ENCODE measurements around the gene SLC9A3.
"Not testable (repeated sequence)": the region's sequence is repeated elsewhere in the genome, so short reads cannot be mapped to it uniquely, and the experiment has no call there.

Gene SLC9A3

DNA sequence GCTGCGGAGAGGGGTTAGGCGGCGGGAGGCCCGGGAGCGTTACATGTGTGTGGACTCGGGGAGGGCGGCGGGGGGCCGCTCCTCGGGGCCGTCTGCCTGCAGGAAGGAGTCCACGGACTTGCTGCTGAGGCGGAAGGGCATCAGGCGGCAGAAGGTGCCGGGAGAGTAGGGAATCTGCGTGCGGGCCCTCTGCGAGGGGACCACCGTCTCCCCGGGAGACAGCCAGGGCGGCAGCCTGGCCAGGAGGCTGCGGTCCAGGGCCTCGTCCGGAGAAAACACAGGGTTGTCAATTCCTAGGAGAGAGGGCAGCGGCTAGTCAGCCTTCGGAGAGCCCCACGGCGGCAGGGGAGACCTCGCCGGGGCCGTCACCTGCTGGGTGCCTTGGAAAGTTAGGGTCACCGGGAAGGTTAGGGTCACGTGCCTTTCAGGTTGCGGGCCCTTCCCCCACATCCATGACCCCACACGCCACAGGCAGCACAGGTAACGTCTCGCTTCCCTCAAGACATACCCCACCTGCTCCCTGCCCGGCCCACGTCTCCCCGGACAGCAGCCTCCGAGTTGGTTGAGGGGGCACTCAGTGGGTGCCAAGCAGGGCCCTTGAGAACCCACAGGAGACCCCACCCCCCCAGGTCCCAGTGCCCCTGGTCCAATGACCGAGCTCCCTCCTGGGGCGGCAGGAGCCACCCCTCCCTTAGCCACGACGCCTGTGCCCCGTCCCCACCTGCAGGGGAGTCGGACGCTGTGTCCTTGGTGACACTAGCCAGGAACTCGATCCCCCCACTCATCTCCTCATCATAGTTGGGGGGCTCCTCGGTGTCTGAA is 49.2 kb downstream of the SLC9A3 start:
- no peak overlapping the region for H3K9ac ChIP-seq (ENCODE audit: low read length)
- H3K4me1 ChIP-seq (ENCODE audit: control insufficient read depth, insufficient read depth, low read length): peaks cover 6% of the 10 kb centered on the region
- H3K27me3 ChIP-seq (ENCODE audit: control insufficient read depth, insufficient read depth, low read length): peaks cover 35% of the 10 kb centered on the region
- H3K27ac ChIP-seq (ENCODE audit: low read depth, low read length): no peak overlapping the region
- peak overlapping the region; percentile 42 for H3K4me3 ChIP-seq (ENCODE audit: low read length)
- no peaks in the 10 kb centered on the region for H3K36me3 ChIP-seq (ENCODE audit: control insufficient read depth, insufficient read depth, low read length)

DNA sequence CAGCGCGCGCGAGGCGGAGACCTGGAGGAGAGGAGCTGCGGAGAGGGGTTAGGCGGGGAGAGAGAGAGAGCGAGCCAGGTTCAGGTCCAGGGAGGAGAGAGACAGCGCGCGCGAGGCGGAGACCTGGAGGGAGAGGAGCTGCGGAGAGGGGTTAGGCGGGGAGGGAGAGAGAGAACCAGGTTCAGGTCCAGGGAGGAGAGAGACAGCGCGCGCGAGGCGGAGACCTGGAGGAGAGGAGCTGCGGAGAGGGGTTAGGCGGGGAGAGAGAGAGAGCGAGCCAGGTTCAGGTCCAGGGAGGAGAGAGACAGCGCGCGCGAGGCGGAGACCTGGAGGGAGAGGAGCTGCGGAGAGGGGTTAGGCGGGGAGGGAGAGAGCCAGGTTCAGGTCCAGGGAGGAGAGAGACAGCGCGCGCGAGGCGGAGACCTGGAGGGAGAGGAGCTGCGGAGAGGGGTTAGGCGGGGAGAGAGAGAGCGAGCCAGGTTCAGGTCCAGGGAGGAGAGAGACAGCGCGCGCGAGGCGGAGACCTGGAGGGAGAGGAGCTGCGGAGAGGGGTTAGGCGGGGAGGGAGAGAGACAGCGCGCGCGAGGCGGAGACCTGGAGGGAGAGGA is 49.9 kb downstream of the SLC9A3 start:
- not testable (repeated sequence) for H3K4me1 ChIP-seq (ENCODE audit: control insufficient read depth, insufficient read depth, low read length); H3K36me3 ChIP-seq (ENCODE audit: control insufficient read depth, insufficient read depth, low read length); H3K27ac ChIP-seq (ENCODE audit: low read depth, low read length); H3K9ac ChIP-seq (ENCODE audit: low read length)
- Histone ChIP-seq H3K4me3 (ENCODE audit: low read length) (peak overlapping the region; percentile 75), H3K27me3 (ENCODE audit: control insufficient read depth, insufficient read depth, low read length) (peaks cover 32% of the 10 kb centered on the region)

DNA sequence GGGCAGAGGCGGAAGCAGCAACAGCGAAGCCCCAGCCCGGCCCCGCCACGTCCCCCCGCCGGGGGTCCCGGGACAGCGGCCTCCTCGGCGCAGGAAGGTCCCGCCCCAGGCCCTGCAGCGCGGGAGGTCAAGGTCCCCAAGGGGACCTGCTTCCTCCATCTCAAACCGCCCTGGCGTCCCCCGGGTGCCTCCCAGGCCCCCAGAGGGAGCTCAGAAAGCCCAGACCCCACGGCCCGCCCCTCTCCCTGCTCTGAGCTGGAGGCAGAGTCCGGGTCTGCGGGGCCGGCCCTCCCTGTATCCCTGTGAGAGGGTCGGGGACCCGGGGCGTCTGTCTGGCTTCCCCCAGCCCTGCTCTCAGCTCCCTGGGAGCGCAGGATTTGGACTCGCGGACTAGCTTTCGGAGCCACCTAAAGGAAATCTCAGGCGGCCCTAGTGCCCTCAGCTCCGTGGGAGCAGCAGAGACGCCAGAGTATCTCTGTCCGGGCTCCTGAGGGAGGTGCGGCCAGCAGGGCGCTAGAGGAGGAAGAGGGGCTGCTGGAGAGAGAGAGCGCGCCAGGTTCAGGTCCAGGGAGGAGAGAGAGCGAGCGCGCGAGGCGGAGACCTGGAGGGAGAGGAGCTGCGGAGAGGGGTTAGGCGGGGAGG is 50.6 kb downstream of the SLC9A3 start:
- Histone ChIP-seq H3K4me3 (ENCODE audit: low read length) (peak overlapping the region; percentile 75), H3K27ac (ENCODE audit: low read depth, low read length) (peak overlapping the region; percentile 35), H3K4me1 (ENCODE audit: control insufficient read depth, insufficient read depth, low read length) (peaks cover 6% of the 10 kb centered on the region), H3K36me3 (ENCODE audit: control insufficient read depth, insufficient read depth, low read length) (no peaks in the 10 kb centered on the region), H3K27me3 (ENCODE audit: control insufficient read depth, insufficient read depth, low read length) (peaks cover 30% of the 10 kb centered on the region), H3K9ac (ENCODE audit: low read length) (no peak overlapping the region)

DNA sequence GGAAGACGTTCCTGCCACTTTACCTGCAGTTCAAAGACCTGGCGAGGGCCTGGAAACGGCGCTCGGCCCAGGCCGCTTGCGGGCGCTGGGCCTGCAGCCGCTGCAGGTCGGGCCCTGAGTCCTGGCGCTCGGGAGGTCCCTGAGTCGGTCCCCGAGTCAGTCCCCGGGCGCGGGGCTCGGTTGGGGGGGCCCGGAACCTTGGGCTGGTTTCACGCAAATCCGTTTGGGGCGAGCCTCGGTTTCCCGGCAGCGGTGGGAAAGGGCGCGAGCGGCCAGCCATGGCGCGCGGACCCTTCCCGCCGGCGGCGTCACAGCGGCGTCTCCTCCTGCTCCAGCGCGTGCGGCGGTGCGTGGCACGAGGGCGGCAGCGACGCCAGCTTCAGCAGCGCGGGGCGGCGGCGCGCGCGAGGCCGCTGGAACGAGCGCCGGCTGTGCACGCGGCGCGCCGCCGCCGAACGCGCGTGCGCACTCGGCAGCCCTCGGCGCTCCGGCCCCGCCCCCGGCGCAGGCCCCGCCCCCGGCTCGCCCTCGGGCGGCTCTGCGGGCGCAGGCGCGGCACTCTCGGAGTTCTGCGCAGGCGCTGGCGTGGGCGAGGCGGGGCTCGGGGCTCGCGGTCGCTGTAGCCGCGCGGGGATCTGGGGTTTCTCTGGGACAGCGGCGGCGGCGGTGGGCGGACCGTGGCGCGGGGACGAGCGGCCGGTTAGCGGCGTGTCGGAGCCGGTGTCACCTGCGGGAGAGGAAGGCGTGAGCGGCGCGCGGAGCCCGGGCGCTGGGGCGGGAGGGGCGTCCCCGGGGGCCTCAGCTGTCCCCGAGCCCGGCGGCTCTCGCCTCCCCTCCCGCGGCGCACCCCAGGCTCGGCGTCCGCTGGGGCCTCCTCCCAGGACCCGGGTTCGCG is 51.3 kb downstream of the SLC9A3 start:
- H3K27ac ChIP-seq (ENCODE audit: low read depth, low read length): peak overlapping the region; percentile 54

DNA sequence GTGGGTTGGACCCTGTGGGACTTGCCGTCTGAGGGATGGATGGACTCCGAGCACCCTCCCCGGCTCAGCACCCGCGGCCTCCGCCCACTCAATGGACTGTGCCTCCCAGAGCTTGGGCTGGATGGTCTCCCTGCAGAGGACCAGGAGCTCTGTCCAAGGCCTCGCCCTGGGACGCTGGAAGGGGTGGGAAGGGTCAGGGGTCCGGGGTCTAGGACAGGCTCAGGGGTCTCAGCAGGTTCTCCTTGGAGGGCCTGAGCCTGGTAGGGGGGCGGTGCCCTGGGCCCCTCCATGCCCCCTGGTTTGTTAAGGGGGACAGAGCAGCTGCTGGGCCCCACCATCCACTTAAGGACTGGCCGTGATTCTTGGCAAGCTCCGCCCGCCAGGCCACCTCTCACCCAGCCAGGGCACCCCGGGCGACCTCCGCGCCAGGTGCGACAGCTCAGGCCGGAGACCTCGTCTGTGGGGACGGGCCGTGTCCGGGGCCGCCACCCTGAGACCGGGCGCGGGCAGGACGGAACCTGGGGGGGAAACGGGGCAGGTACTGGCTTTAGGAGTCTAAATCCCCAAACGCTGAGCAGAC is 52.1 kb downstream of the SLC9A3 start:
- Histone ChIP-seq H3K4me1 (ENCODE audit: control insufficient read depth, insufficient read depth, low read length) (peaks cover 6% of the 10 kb centered on the region), H3K36me3 (ENCODE audit: control insufficient read depth, insufficient read depth, low read length) (no peaks in the 10 kb centered on the region), H3K9ac (ENCODE audit: low read length) (peak overlapping the region; percentile 74), H3K4me3 (ENCODE audit: low read length) (peak overlapping the region; percentile 84), H3K27me3 (ENCODE audit: control insufficient read depth, insufficient read depth, low read length) (peaks cover 17% of the 10 kb centered on the region), H3K27ac (ENCODE audit: low read depth, low read length) (peak overlapping the region; percentile 54)

More for the DNA sequence above, 51.3 kb downstream of the SLC9A3 start:
- H3K4me3 ChIP-seq (ENCODE audit: low read length): peak overlapping the region; percentile 84
- peaks cover 22% of the 10 kb centered on the region for H3K27me3 ChIP-seq (ENCODE audit: control insufficient read depth, insufficient read depth, low read length)
- H3K36me3 ChIP-seq (ENCODE audit: control insufficient read depth, insufficient read depth, low read length): no peaks in the 10 kb centered on the region
- peak overlapping the region; percentile 74 for H3K9ac ChIP-seq (ENCODE audit: low read length)
- H3K4me1 ChIP-seq (ENCODE audit: control insufficient read depth, insufficient read depth, low read length): peaks cover 6% of the 10 kb centered on the region

DNA sequence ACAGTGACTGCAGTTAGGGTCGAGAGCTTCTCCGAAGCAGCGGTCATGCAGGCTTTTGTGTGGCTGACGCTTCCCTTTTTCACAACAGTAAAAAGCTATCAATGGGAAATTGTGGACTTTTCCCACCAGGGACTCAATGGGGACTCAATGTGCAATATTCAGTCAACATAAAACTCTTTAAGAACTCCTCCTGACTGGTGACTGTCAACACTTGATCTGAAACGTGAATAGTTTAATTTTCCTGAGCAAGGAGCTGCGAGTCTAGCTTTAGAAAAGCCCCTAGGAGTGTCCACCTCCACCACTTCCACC is 52.5 kb downstream of the SLC9A3 start:
- Histone ChIP-seq H3K4me1 (ENCODE audit: control insufficient read depth, insufficient read depth, low read length) (peaks cover 6% of the 10 kb centered on the region), H3K4me3 (ENCODE audit: low read length) (peak overlapping the region; percentile 84), H3K27me3 (ENCODE audit: control insufficient read depth, insufficient read depth, low read length) (peaks cover 14% of the 10 kb centered on the region), H3K36me3 (ENCODE audit: control insufficient read depth, insufficient read depth, low read length) (peaks cover 3% of the 10 kb centered on the region), H3K27ac (ENCODE audit: low read depth, low read length) (no peak overlapping the region), H3K9ac (ENCODE audit: low read length) (no peak overlapping the region)

DNA sequence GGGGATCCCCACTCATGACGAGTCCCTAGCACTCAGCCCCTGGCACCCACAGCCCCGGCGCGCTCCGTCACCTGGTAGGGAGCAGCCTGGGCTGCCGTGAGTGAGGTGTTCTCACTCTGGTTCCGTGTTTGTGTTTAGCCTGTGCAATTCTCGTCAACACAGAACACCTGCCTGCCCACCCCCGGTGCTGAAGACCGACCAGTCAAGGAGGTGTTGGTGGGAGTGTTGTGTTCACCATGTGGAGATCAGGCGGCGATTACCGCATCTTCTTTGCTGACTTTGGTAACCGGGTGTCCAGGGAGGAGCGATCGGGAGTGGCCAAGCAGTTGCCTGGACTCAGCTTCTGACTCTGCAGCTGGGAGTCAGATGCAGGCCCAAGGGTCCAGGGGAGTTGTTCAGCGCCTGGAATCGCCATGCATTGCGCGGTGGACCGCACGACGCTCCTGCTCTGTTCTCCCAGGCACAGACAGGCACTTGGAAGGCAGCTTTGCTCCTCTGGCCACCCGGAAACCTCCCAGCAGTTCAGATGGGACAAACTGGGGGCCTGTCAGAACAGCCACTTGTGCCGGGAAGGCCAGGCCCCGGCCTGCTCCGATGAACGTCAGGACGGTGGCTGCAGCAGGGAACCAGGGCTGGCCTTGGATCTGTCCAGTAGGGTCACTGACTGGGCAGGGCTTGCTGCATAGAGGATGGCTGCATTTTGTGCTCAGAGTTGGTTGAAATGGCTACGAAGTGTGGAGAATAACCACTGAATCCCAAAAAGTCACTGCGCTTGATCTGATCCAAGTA is 53.1 kb downstream of the SLC9A3 start:
- Histone ChIP-seq H3K4me3 (ENCODE audit: low read length) (no peak overlapping the region), H3K9ac (ENCODE audit: low read length) (no peak overlapping the region), H3K36me3 (ENCODE audit: control insufficient read depth, insufficient read depth, low read length) (peaks cover 4% of the 10 kb centered on the region), H3K27me3 (ENCODE audit: control insufficient read depth, insufficient read depth, low read length) (peaks cover 10% of the 10 kb centered on the region), H3K27ac (ENCODE audit: low read depth, low read length) (no peak overlapping the region), H3K4me1 (ENCODE audit: control insufficient read depth, insufficient read depth, low read length) (peaks cover 6% of the 10 kb centered on the region)

DNA sequence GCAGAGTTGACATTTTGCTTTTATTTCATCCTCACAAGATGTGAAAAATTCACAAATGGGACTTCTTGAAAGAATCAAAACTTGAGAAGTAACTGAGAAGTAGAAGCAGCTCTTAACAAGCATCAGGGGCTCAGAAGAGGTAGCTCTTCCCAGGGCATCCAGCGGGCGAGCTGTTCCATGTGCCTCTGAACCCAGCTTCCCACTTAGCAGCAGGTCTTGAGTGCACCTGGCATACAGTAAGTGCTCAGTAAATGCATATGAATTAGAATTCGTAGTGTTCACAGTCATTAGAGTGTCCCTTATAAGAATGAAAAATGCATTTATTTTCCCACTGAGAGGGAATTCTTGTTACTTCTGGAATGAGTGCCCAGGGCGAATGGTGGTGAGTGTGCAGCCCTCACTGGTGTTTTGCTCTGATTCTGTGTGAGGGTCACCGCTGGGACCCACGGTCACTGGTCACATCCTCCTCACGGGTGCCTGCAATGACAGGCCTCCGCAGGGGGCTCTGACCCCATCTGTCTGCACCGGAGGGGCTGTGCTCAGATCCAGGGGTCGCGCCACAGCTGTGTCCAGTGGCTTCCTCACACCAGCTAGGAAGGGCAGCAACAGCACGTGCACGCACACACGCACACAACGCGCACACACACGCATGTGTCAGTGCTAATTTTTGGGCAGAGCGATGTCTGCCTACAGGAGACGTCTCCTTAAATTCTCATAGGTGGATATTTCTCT is 54.3 kb downstream of the SLC9A3 start:
- Histone ChIP-seq H3K27me3 (ENCODE audit: control insufficient read depth, insufficient read depth, low read length) (peaks cover 2% of the 10 kb centered on the region), H3K4me1 (ENCODE audit: control insufficient read depth, insufficient read depth, low read length) (peaks cover 5% of the 10 kb centered on the region), H3K36me3 (ENCODE audit: control insufficient read depth, insufficient read depth, low read length) (peaks cover 6% of the 10 kb centered on the region), H3K9ac (ENCODE audit: low read length) (no peak overlapping the region), H3K4me3 (ENCODE audit: low read length) (no peak overlapping the region), H3K27ac (ENCODE audit: low read depth, low read length) (no peak overlapping the region)

DNA sequence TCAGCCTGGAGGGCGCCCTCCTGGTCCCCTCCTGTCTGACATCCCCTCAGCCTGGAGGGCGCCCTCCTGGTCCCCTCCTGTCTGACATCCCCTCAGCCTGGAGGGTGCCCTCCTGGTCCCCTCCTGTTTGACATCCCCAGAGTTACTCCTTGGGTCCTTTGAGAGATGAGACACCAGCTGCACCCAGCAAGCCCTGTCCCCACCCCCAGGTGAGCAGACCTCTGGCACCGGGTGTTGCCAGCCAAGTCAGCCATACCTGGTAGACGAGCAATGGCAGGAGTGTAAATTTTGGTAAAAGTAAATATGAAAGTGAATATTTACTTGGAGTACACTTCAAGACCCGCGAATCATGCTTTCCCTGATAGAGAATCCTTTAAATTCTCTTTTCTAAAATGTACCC is 55.8 kb downstream of the SLC9A3 start:
- H3K9ac ChIP-seq (ENCODE audit: low read length): no peak overlapping the region
- H3K36me3 ChIP-seq (ENCODE audit: control insufficient read depth, insufficient read depth, low read length): peaks cover 9% of the 10 kb centered on the region
- H3K4me3 ChIP-seq (ENCODE audit: low read length): no peak overlapping the region
- H3K27me3 ChIP-seq (ENCODE audit: control insufficient read depth, insufficient read depth, low read length): no peaks in the 10 kb centered on the region
- peaks cover 3% of the 10 kb centered on the region for H3K4me1 ChIP-seq (ENCODE audit: control insufficient read depth, insufficient read depth, low read length)
- no peak overlapping the region for H3K27ac ChIP-seq (ENCODE audit: low read depth, low read length)

DNA sequence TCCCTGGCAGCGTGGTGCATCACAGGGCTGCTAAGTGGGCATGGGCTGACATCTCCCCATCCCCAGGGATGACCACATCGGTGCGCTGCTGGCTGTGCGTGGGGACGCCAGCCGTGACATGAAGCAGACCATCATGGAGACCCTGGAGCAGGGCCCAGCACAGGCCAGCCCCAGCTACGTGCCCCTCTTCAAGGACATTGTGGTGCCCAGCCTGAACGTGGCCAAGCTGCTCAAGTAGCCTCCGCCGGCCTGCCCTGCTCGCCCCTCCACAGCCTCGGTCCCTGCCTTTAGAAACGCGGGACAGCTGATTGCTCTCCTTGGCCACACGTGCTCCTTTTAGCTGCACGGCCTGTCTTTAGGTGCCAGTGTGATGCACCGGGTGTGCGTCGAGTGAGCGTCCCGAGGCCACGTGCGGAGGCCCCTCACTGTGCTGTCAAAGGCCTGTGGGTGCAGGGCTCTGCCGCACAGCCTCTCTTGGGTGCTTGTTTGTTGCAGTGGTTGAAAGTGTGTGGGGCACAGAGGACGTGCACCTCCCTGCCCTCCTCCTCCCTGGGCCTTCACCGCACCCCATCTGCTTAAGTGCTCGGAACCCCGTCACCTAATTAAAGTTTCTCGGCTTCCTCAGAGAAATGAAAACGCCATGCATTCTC is 57.5 kb downstream of the SLC9A3 start:
- Histone ChIP-seq H3K9ac (ENCODE audit: low read length) (no peak overlapping the region), H3K27ac (ENCODE audit: low read depth, low read length) (no peak overlapping the region), H3K4me1 (ENCODE audit: control insufficient read depth, insufficient read depth, low read length) (peaks cover under 1% of the 10 kb centered on the region), H3K4me3 (ENCODE audit: low read length) (no peak overlapping the region), H3K36me3 (ENCODE audit: control insufficient read depth, insufficient read depth, low read length) (peaks cover 15% of the 10 kb centered on the region), H3K27me3 (ENCODE audit: control insufficient read depth, insufficient read depth, low read length) (no peaks in the 10 kb centered on the region)
